Amniotic epithelial cell (primary cell): Measurements from ENCODE around the gene APOBEC3C.
"Not testable (repeated sequence)": the region's sequence is repeated elsewhere in the genome, so short reads cannot be mapped to it uniquely, and the experiment has no call there.

Experiments used
- DNase-seq: peaks from one replicate; pipeline ENCODE4 v3.0.0-alpha.2; 2010; ENCODE audit warnings: low read depth

Gene APOBEC3C

GRCh38 chr22:39024519-39025308 is 10.7 kb downstream of the APOBEC3C start:
- DNase-seq = no peak

- peak; percentile 7 for DNase-seq
These were observed 12.6 kb downstream of the APOBEC3C start for GRCh38 chr22:39026509-39027150.

GRCh38 chr22:39027717-39028116 is 13.7 kb downstream of the APOBEC3C start:
- DNase-seq = no peak

- no peak for DNase-seq
These were observed 14.2 kb downstream of the APOBEC3C start for GRCh38 chr22:39028281-39028680.

GRCh38 chr22:39029227-39029626 is 15.2 kb downstream of the APOBEC3C start:
- no peak for DNase-seq

GRCh38 chr22:39030705-39031104 is 16.6 kb downstream of the APOBEC3C start:
- no peak for DNase-seq

- not testable (repeated sequence) for DNase-seq
These were observed 17.6 kb downstream of the APOBEC3C start for GRCh38 chr22:39031434-39032295.

- DNase-seq = not testable (repeated sequence)
These were observed 23.0 kb downstream of the APOBEC3C start for GRCh38 chr22:39037071-39037470.

GRCh38 chr22:39039306-39040126 is 25.5 kb downstream of the APOBEC3C start:
- no peak for DNase-seq

GRCh38 chr22:39040155-39040537 is 26.1 kb downstream of the APOBEC3C start:
- DNase-seq = not testable (repeated sequence)

- peak; percentile 66 for DNase-seq
These were observed 26.7 kb downstream of the APOBEC3C start, which contains the start of gene APOBEC3F for GRCh38 chr22:39040538-39041296. Gene APOBEC3F (plus strand): TSS chr22:39040864. CDS start chr22:39040961, 97 bp downstream.

GRCh38 chr22:39041908-39042307 is 27.9 kb downstream of the APOBEC3C start:
- DNase-seq = no peak

- not testable (repeated sequence) for DNase-seq
These were observed 29.0 kb downstream of the APOBEC3C start for GRCh38 chr22:39043063-39043462.

GRCh38 chr22:39045136-39045535 is 31.1 kb downstream of the APOBEC3C start:
- not testable (repeated sequence) for DNase-seq

GRCh38 chr22:39049486-39049885 is 35.4 kb downstream of the APOBEC3C start:
- not testable (repeated sequence) for DNase-seq

GRCh38 chr22:39051844-39052495 is 37.9 kb downstream of the APOBEC3C start:
- DNase-seq = not testable (repeated sequence)

GRCh38 chr22:39055658-39056057 is 41.6 kb downstream of the APOBEC3C start:
- DNase-seq = no peak

- not testable (repeated sequence) for DNase-seq
These were observed 47.2 kb downstream of the APOBEC3C start for GRCh38 chr22:39061290-39061689.

GRCh38 chr22:39061951-39062350 is 47.9 kb downstream of the APOBEC3C start:
- not testable (repeated sequence) for DNase-seq

- not testable (repeated sequence) for DNase-seq
These were observed 49.8 kb downstream of the APOBEC3C start for GRCh38 chr22:39063904-39064303.
